Peyer's patch (tissue), 4 donors: ENCODE data around the gene LITAFD. TPM values are rescaled to one million over a fixed set of nuclear protein-coding genes. Genes with fewer than 3 reads are reported as not detected.

ENCODE experiments used
- DNase-seq, 3 donors: peaks; one replicate each; pipeline ENCODE4 v3.0.0-alpha.2; 2017 to 2019
- H3K27ac ChIP-seq, 4 donors: fragments of 200-600 bp; sonication (generic); one replicate each; pipeline ENCODE4 v1.5.1; 2016 to 2019
- H3K27me3 ChIP-seq, 2 donors: fragments of 200-600 bp; sonication (generic); one replicate each; pipeline ENCODE4 v1.5.1; 2019
- H3K36me3 ChIP-seq, 3 donors: fragments of 200-600 bp; sonication (generic); one replicate each; pipeline ENCODE4 v1.5.1; 2016 to 2019
- H3K4me1 ChIP-seq, 4 donors: fragments of 200-600 bp; sonication (generic); one replicate each; pipeline ENCODE4 v1.5.1; 2016 to 2019
- H3K4me3 ChIP-seq, 4 donors: fragments of 200-600 bp; sonication (generic); 1 replicate in 3 of 4; 2 replicates in 1 of 4; pipeline ENCODE4 v1.5.1; 2016 to 2019; ENCODE audit warnings: mild to moderate bottlenecking in 1 of 4
- H3K9me3 ChIP-seq, 4 donors: fragments of 200-600 bp; sonication (generic); one replicate each; pipeline ENCODE4 v1.5.1; 2016 to 2019; ENCODE audit warnings: mild to moderate bottlenecking in 1 of 4
- CTCF ChIP-seq, 6 experiments: fragments of 450-650 bp in 4 of 6; fragments of 200-600 bp in 2 of 6; sonication (generic) in 1 of 6; IDR thresholded peaks; one replicate each; pipeline ENCODE4 v1.5.1; 2017 to 2019; ENCODE audit warnings: antibody characterized with exemption in 6 of 6, mild to moderate bottlenecking in 3 of 6, moderate library complexity in 1 of 6
- POLR2A ChIP-seq, 2 donors: fragments of 450-650 bp; IDR thresholded peaks; one replicate each; pipeline ENCODE4 v1.5.1; 2017; ENCODE audit warnings: antibody characterized with exemption in 2 of 2, mild to moderate bottlenecking in 2 of 2, moderate library complexity in 2 of 2
- total RNA-seq, 4 donors: library from RNA; depleted of rRNA; stranded (reverse); fragments of >200 nt; gene quantifications; one replicate each; pipeline ENCODE4 v1.1.0, GENCODE V29; 2016

The LITAFD gene
- total RNA-seq, 4 donors from 2014 or later: not detected

- H3K4me1 ChIP-seq: peaks cover 0 to 28% (median 4%) of the 10 kb centered on the region in 4 donors
- no peaks in the 10 kb centered on the region for H3K9me3 ChIP-seq
- DNase-seq: peak in 1 of 3 donors; percentile 46
- no peak overlapping the region for H3K27ac ChIP-seq
- H3K36me3 ChIP-seq: peaks cover 0 to 25% (median 0%) of the 10 kb centered on the region in 3 donors
- H3K27me3 ChIP-seq: no peaks in the 10 kb centered on the region
- no peak overlapping the region for H3K4me3 ChIP-seq
- TF ChIP-seq POLR2A (IDR thresholded peaks at IDR 0.05) (no peak), CTCF (IDR thresholded peaks at IDR 0.05) (no peak)
These were observed 5.2 kb downstream of the LITAFD start for GRCh38 chr16:8887431-8887765.

- Histone ChIP-seq H3K36me3 (peaks cover 0 to 31% (median 0%) of the 10 kb centered on the region in 3 donors), H3K9me3 (no peaks in the 10 kb centered on the region), H3K4me1 (peaks cover 0 to 28% (median 4%) of the 10 kb centered on the region in 4 donors), H3K27ac (no peak overlapping the region), H3K27me3 (no peaks in the 10 kb centered on the region), H3K4me3 (no peak overlapping the region)
- peak in 1 of 3 donors; percentile 55 for DNase-seq
- no peak for TF ChIP-seq CTCF (IDR thresholded peaks at IDR 0.05)
- TF ChIP-seq POLR2A (IDR thresholded peaks at IDR 0.05): no peak
These were observed 5.9 kb downstream of the LITAFD start for GRCh38 chr16:8887952-8888560.

- TF ChIP-seq CTCF (IDR thresholded peaks at IDR 0.05) (no peak), POLR2A (IDR thresholded peaks at IDR 0.05) (no peak)
These were observed 7.1 kb downstream of the LITAFD start for GRCh38 chr16:8888951-8889892.

GRCh38 chr16:8889893-8890548 is 7.9 kb downstream of the LITAFD start:
- DNase-seq: peak in 1 of 3 donors; percentile 42
- H3K9me3 ChIP-seq: no peaks in the 10 kb centered on the region
- no peak overlapping the region for H3K27ac ChIP-seq
- TF ChIP-seq CTCF (IDR thresholded peaks at IDR 0.05) (no peak), POLR2A (IDR thresholded peaks at IDR 0.05) (no peak)
- H3K27me3 ChIP-seq: no peaks in the 10 kb centered on the region
- no peak overlapping the region for H3K4me3 ChIP-seq
- peaks cover 0 to 51% (median 0%) of the 10 kb centered on the region in 3 donors for H3K36me3 ChIP-seq
- H3K4me1 ChIP-seq: peaks cover 0 to 16% (median 4%) of the 10 kb centered on the region in 4 donors

More at GRCh38 chr16:8888951-8889892, 7.1 kb downstream of the LITAFD start:
- peaks cover 0 to 24% (median 4%) of the 10 kb centered on the region in 4 donors for H3K4me1 ChIP-seq
- peaks cover 0 to 43% (median 0%) of the 10 kb centered on the region in 3 donors for H3K36me3 ChIP-seq
- peak overlapping the region in 1 of 4 donors; percentile 13 for H3K27ac ChIP-seq
- H3K27me3 ChIP-seq: no peaks in the 10 kb centered on the region
- peak in 1 of 3 donors; percentile 56 for DNase-seq
- H3K9me3 ChIP-seq: no peaks in the 10 kb centered on the region
- no peak overlapping the region for H3K4me3 ChIP-seq

GRCh38 chr16:8890549-8890921 is 8.4 kb downstream of the LITAFD start:
- peaks cover 0 to 56% (median 0%) of the 10 kb centered on the region in 3 donors for H3K36me3 ChIP-seq
- peak overlapping the region in 1 of 4 donors; percentile 68 for H3K27ac ChIP-seq
- no peaks in the 10 kb centered on the region for H3K27me3 ChIP-seq
- TF ChIP-seq POLR2A (IDR thresholded peaks at IDR 0.05) (no peak), CTCF (IDR thresholded peaks at IDR 0.05) (no peak)
- no peaks in the 10 kb centered on the region for H3K9me3 ChIP-seq
- H3K4me1 ChIP-seq: peaks cover 0 to 12% (median 3%) of the 10 kb centered on the region in 4 donors
- no peak for DNase-seq
- H3K4me3 ChIP-seq: no peak overlapping the region
